22Rv1 (cell line): ENCODE results near the gene TMEM151B.

ENCODE experiments used
- ZFX ChIP-seq: fragments of 450-650 bp; IDR thresholded peaks from 2 replicates; pipeline ENCODE4 v1.6.1; 2017; ENCODE audit warnings: antibody characterized with exemption, borderline replicate concordance
- TF ChIP-seq, protein P1 (sequence below): fragments of 450-650 bp; IDR thresholded peaks from 2 replicates; pipeline ENCODE4 v1.5.1; 2017; ENCODE audit warnings: mild to moderate bottlenecking

GRCh38 chr6:44264154-44265006, 5.9 kb upstream of the TMEM151B start:
- TF ChIP-seq, protein P1, sequence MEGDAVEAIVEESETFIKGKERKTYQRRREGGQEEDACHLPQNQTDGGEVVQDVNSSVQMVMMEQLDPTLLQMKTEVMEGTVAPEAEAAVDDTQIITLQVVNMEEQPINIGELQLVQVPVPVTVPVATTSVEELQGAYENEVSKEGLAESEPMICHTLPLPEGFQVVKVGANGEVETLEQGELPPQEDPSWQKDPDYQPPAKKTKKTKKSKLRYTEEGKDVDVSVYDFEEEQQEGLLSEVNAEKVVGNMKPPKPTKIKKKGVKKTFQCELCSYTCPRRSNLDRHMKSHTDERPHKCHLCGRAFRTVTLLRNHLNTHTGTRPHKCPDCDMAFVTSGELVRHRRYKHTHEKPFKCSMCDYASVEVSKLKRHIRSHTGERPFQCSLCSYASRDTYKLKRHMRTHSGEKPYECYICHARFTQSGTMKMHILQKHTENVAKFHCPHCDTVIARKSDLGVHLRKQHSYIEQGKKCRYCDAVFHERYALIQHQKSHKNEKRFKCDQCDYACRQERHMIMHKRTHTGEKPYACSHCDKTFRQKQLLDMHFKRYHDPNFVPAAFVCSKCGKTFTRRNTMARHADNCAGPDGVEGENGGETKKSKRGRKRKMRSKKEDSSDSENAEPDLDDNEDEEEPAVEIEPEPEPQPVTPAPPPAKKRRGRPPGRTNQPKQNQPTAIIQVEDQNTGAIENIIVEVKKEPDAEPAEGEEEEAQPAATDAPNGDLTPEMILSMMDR = no peak
- TF ChIP-seq ZFX = no peak
